ENCODE data around the gene ANGPTL4.
A peak's percentile ranks its signal among the peaks of the same experiment; 100 is the strongest.

The ANGPTL4 gene

DNA sequence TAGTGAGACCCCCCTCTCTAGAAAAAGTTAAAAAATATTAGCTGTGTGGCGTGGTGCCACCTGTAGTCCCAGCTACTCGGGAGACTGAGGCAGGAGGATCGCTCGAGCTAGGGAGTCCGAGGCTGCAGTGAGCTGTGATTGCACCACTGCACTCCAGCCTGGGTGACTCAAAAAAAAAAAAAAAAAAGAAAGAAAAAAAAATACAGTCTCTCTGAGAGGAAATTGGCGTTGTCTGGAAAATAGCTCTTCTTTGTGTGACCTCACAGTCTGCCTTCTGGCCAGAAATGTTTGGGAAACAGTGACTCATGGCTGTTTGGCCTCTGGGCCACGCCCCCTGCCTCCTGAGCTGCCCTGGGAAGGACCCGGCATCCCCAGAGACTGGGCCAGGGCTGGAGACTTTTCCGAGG lies 59.9 kb downstream of the ANGPTL4 start:
- peak overlapping the region; percentile 61 for H3K27ac ChIP-seq (replicated peaks)
- DNase-seq (ENCODE audit: low read depth in 1 of 2, low spot score in 1 of 2) = peak; percentile 76 to 81
- TF ChIP-seq REST (IDR thresholded peaks at IDR 0.05; ENCODE audit: insufficient replicate concordance, low read depth) = no peak
- no peak for TF ChIP-seq SPI1 (IDR thresholded peaks at IDR 0.05; ENCODE audit: borderline replicate concordance, low read depth)
- TF ChIP-seq GABPA (IDR thresholded peaks at IDR 0.05; ENCODE audit: low read depth) = no peak
- no peak for TF ChIP-seq CTCF (IDR thresholded peaks at IDR 0.05; ENCODE audit: insufficient read depth, low read length)
- TF ChIP-seq POLR2AphosphoS5 (IDR thresholded peaks at IDR 0.05; ENCODE audit: low read depth) = no peak
- no peak overlapping the region; the same call in 1 of the 2 replicates for H3K4me3 ChIP-seq (replicated peaks; ENCODE audit: insufficient read depth, low read length)
- H3K27me3 ChIP-seq (ENCODE audit: insufficient read depth, poor library complexity, severe bottlenecking) = no peaks in the 10 kb centered on the region

Small RNA genes within 50 kb of the gene (microRNA-seq; reads per million reads assigned to microRNA genes)
- gene MIR4999 = 1.8 reads per million
